ENCODE measurements around the gene CCNL2.
"Not testable (repeated sequence)": the region's sequence is repeated elsewhere in the genome, so short reads cannot be mapped to it uniquely, and the experiment has no call there.

Gene CCNL2

GRCh38 chr1:1399187-1399871 is at the start of gene CCNL2:
TSS of gene CCNL2 (minus strand) at chr1:1399335. CDS start at chr1:1399306, 29 bp downstream.
- DNase-seq = peak; percentile 80

- DNase-seq = not testable (repeated sequence)
Measured at GRCh38 chr1:1446631-1447030, 47.5 kb upstream of the CCNL2 start.

GRCh38 chr1:1442069-1442770 is 43.1 kb upstream of the CCNL2 start:
- no peak for DNase-seq

GRCh38 chr1:1441002-1441888 is 42.1 kb upstream of the CCNL2 start:
- DNase-seq = no peak

- DNase-seq = no peak
Measured at GRCh38 chr1:1440262-1441001, 41.3 kb upstream of the CCNL2 start.

- no peak for DNase-seq
Measured at GRCh38 chr1:1439546-1440261, 40.6 kb upstream of the CCNL2 start.

GRCh38 chr1:1438531-1439381 is 39.6 kb upstream of the CCNL2 start:
- DNase-seq = no peak

- DNase-seq = no peak
Measured at GRCh38 chr1:1437904-1438376, 38.8 kb upstream of the CCNL2 start.

- DNase-seq = no peak
Measured at GRCh38 chr1:1437033-1437903, 38.1 kb upstream of the CCNL2 start.

GRCh38 chr1:1436630-1437032 is 37.5 kb upstream of the CCNL2 start:
- DNase-seq = no peak

- DNase-seq = no peak
Measured at GRCh38 chr1:1435911-1436629, 36.9 kb upstream of the CCNL2 start.

GRCh38 chr1:1435106-1435903 is 36.2 kb upstream of the CCNL2 start, which contains the start of gene VWA1:
TSS of gene VWA1 (plus strand) at chr1:1435690. CDS start at chr1:1435749, 59 bp downstream.
- no peak for DNase-seq

- DNase-seq = no peak
Measured at GRCh38 chr1:1434824-1435105, 35.6 kb upstream of the CCNL2 start.

GRCh38 chr1:1434131-1434823 is 35.1 kb upstream of the CCNL2 start:
- DNase-seq = no peak

- DNase-seq = no peak
Measured at GRCh38 chr1:1433804-1434130, 34.6 kb upstream of the CCNL2 start.

GRCh38 chr1:1432951-1433803 is 34.0 kb upstream of the CCNL2 start:
- DNase-seq = no peak

All from NCI-H748 treated with DMSO at 0.1 percent for 48 hours (cell line).